ENCODE measurements around the gene A2M. TPM values are rescaled to one million over a fixed set of nuclear protein-coding genes. Genes with fewer than 3 reads are reported as not detected.
"Not testable (repeated sequence)": the region's sequence is repeated elsewhere in the genome, so short reads cannot be mapped to it uniquely, and the experiment has no call there.

Gene A2M
- total RNA-seq = 1,000 to 10,000 TPM in 1 of 2 donors, 100 to 1,000 TPM in 1; 831 to 1,306 TPM
- long read RNA-seq, donor 1, full-length matches to known transcripts = 195 of 477 reads
- long read RNA-seq, donor 1, partial matches to known transcripts = 250 of 477 reads
- long read RNA-seq, donor 1, other reads (novel, unspliced or antisense) = 32 of 477 reads
- long read RNA-seq, donor 2, full-length matches to known transcripts = 4 of 355 reads
- long read RNA-seq, donor 2, partial matches to known transcripts = 329 of 355 reads
- long read RNA-seq, donor 2, other reads (novel, unspliced or antisense) = 22 of 355 reads

GRCh38 chr12:9115731-9116559, at the start of gene A2M:
Gene A2M, minus strand, starts transcription at chr12:9115919. Its CDS starts 70 bp downstream, at chr12:9115849.
- DNase-seq (ENCODE audit: low spot score) = no peak
- intact Hi-C loops (cut with DNase I) = no loop called here

GRCh38 chr12:9163392-9163791, 47.7 kb upstream of the A2M start:
- DNase-seq (ENCODE audit: low spot score) = no peak
- intact Hi-C loops (cut with DNase I) = no loop called here

- no peak for DNase-seq (ENCODE audit: low spot score)
- intact Hi-C loops (cut with DNase I) = no loop called here
Observed at GRCh38 chr12:9156119-9156518, 40.4 kb upstream of the A2M start.

GRCh38 chr12:9149372-9149771, 33.7 kb upstream of the A2M start:
- intact Hi-C loops (cut with DNase I) = no loop called here
- DNase-seq (ENCODE audit: low spot score) = no peak

DNA sequence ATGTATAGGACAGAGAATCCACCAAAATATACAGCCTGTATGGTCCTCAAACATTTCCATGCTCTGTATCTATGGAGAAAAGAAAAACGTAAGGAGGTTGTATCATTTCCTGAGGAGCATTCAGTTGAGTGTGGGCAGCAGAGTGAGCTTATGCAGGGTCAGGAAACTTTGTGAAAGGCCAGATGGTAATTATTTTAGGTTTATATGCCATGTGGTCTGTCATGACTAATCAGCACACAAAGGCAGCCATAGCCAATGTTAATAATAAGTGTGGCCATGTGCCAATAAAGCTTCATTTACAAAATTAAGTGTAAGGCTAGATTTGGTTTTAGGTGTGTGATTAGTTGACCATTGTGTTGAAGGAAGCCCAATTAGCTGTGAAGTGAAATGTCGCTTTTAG, 33.2 kb upstream of the A2M start:
- intact Hi-C loops (cut with DNase I) = no loop called here
- no peak for DNase-seq (ENCODE audit: low spot score)

DNA sequence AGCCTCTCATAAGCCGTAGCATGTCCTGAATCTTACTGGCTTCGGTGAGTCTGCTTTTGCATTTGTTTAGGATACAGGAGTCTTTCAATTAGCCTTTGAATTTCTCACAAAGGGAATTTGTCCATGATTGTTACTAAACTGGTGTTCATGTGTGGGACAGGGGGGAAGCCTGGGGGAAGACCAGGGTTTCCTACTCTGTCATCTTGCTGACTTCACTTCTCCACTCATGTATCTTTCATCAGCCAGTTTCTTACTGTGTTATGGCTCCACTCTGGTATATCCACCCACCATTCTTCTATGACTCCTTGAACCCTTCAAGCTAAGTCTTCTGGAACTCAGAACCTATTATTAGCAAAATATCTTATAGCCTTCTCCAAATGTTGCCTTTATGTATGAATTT, 31.7 kb upstream of the A2M start:
- no peak for DNase-seq (ENCODE audit: low spot score)
- intact Hi-C loops (cut with DNase I) = no loop called here

DNA sequence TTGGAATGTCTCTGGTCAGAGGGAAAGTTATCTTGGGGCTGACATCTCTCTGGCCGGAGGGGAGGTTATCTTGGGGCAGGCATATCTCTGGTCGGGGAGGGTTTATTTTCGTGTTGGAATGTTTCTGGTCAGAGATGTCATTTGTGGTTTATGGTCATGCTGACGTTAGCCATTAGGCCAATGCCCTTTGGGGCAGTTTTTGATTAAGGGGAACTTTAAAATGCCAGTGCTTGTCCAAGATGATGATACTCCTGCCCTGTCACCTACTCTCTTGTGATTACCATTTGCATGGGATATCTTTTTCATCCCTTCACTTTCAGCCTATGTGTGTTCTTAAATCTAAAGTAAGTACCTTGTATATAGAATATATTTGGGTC, 29.0 kb upstream of the A2M start:
- intact Hi-C loops (cut with DNase I) = no loop called here
- no peak for DNase-seq (ENCODE audit: low spot score)

DNA sequence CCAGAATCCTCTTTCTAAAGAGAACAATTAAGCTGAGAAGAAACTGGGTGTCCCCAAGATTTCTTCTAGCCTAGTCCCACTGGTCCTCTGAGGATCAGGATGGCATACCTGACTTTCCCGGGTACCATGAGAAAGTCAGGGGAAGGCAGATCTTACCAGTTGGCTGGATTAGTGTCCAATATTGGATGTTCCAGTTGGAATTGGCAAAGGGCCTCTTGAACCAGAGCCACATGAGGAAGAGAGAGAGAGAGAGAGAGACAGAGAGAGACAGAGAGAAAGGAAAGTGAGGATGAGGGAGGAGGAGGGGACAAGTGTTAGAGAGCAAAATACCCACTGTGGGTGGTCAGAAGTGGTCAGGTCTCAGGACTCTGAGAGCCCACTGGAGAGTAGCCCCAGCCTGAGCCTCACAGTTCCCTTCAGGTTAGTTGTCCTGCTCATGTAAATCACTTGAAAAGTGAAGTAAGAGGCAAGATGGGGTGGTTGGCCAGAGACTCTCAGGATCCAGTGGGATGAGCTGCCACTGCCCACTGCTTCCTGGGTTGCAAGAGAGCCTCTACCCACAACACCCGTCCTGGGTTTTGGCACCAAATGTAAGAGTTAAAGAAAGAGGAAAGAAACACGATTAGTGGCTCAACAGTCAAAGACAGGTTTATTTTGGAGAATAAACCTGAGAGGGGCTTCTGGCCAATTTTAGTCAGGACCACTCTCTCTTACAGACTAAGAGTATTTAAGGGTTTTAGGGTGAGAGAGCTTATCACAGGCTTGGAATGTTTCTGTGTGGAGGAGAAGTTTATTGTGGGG, 28.4 kb upstream of the A2M start:
- intact Hi-C loops (cut with DNase I) = no loop called here

DNA sequence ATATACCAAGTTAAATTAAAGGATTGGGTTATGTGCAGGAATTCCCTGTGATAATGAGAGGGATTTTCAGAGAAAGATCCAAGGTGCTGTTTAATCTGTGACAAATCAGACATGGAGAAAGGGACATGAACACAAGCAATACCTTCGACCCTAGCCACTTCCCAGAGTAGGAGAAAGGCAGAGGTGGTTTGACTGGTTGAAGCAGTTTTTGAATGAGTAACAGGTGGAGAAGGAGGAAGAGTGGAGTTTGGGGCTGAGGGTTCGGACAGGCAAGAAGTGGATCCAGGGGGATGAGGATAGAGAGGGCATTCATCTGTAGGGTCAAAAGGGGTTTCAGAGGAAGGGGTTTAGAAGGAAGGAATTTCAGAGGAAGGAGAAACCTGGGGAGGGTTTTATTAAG, 27.4 kb upstream of the A2M start:
- intact Hi-C loops (cut with DNase I) = no loop called here

More for the DNA sequence above, 28.4 kb upstream of the A2M start:
- DNase-seq (ENCODE audit: low spot score) = no peak

GRCh38 chr12:9139588-9140290, 24.0 kb upstream of the A2M start:
- DNase-seq (ENCODE audit: low spot score); intact Hi-C loops (cut with DNase I): not testable (repeated sequence)

More for the DNA sequence above, 27.4 kb upstream of the A2M start:
- no peak for DNase-seq (ENCODE audit: low spot score)

GRCh38 chr12:9135903-9136310, 20.2 kb upstream of the A2M start:
- intact Hi-C loops (cut with DNase I) = no loop called here
- DNase-seq (ENCODE audit: low spot score) = no peak

- intact Hi-C loops (cut with DNase I) = no loop called here
- DNase-seq (ENCODE audit: low spot score) = no peak
Observed at GRCh38 chr12:9134981-9135628, 19.4 kb upstream of the A2M start.

- no peak for DNase-seq (ENCODE audit: low spot score)
- intact Hi-C loops (cut with DNase I) = no loop called here
Observed at GRCh38 chr12:9133216-9133916, 17.6 kb upstream of the A2M start.

- intact Hi-C loops (cut with DNase I) = no loop called here
- DNase-seq (ENCODE audit: low spot score) = no peak
Observed at GRCh38 chr12:9132008-9132535, 16.4 kb upstream of the A2M start.

GRCh38 chr12:9130244-9130643, 14.5 kb upstream of the A2M start:
- intact Hi-C loops (cut with DNase I) = no loop called here

DNA sequence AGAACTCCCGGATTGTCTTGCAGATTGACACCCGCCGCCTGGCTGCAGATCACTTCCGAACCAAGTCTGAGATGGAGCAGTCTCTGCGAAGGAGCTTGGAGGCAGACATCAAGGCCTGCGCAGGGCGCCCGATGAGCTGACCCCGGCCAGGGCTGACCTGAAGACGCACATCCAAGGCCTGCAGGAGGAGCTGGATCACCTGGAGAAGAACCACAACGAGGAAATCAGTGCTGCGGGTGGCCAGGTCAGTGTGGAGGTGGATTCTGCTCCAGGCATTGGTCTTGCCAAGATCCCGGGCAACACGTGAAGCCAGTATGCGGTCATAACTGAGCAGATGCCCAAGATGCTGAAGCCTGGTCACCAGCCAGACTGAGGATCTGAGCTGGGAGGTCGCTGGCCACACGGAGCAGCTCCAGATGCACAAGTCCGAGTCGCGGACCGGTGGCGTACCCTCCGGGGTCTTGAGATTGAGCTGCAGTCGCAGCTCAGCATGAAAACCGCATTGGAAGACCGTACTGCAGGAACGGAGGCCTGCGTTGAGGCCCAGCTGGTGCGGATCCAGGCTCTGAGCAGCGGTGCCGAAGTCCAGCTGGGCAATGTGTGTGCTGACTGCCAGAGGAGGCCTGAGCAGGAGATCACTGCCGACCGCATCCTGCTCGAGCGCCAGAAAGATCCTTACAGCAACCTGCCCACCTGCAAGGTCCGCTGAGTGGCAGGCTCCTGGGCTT, 12.4 kb upstream of the A2M start:
- no peak for DNase-seq (ENCODE audit: low spot score)
- intact Hi-C loops (cut with DNase I) = no loop called here

More at GRCh38 chr12:9130244-9130643, 14.5 kb upstream of the A2M start:
- DNase-seq (ENCODE audit: low spot score) = no peak

- peak; percentile 74 for DNase-seq (ENCODE audit: low spot score)
- intact Hi-C loops (cut with DNase I) = no loop called here
Observed at GRCh38 chr12:9127484-9127883, 11.8 kb upstream of the A2M start.
